SK-N-SH treated with all-trans-retinoic acid at 6 μM for 48 hours (cell line): ENCODE data around the gene FUT7.

Experiments
- ATAC-seq: fragments of 200-7000 bp; cut with Tn5 transposase; 3 replicates; pipeline ENCODE4 v1.9.1; 2020; ENCODE audit warnings: mild to moderate bottlenecking, moderate library complexity
- ARNTL ChIP-seq: fragments of 450-650 bp; formaldehyde crosslinking; IDR thresholded peaks from 2 replicates; pipeline ENCODE4 v1.5.0; 2020; ENCODE audit warnings: low read depth, mild to moderate bottlenecking, moderate library complexity, borderline replicate concordance
- BACH2 ChIP-seq: fragments of 250-450 bp; sonication (Bioruptor Pico); IDR thresholded peaks from 2 replicates; pipeline ENCODE4 v1.9.0; 2021; ENCODE audit warnings: mild to moderate bottlenecking, borderline replicate concordance
- CSDC2 ChIP-seq: fragments of 250-450 bp; sonication (Bioruptor Pico); IDR thresholded peaks from 2 replicates; pipeline ENCODE4 v1.5.0; 2020; ENCODE audit warnings: mild to moderate bottlenecking, moderate library complexity
- CSRNP3 ChIP-seq: fragments of 250-450 bp; sonication (Bioruptor Pico); IDR thresholded peaks from 2 replicates; pipeline ENCODE4 v1.5.1; 2021; ENCODE audit warnings: mild to moderate bottlenecking, moderate library complexity
- ESRRG ChIP-seq: fragments of 250-450 bp; sonication (Bioruptor Pico); IDR thresholded peaks from 2 replicates; pipeline ENCODE4 v1.6.1; 2021; ENCODE audit warnings: mild to moderate bottlenecking
- GLIS3 ChIP-seq: fragments of 250-450 bp; sonication (Bioruptor Pico); IDR thresholded peaks from 2 replicates; pipeline ENCODE4 v1.5.0; 2020; ENCODE audit warnings: mild to moderate bottlenecking, moderate library complexity
- ISL1 ChIP-seq: fragments of 250-450 bp; sonication (Bioruptor Pico); IDR thresholded peaks from 2 replicates; pipeline ENCODE4 v2.1.2; 2022; ENCODE audit warnings: mild to moderate bottlenecking, moderate library complexity
- PATZ1 ChIP-seq: fragments of 250-450 bp; sonication (Bioruptor Pico); IDR thresholded peaks from 2 replicates; pipeline ENCODE4 v1.8.0; 2020; ENCODE audit warnings: mild to moderate bottlenecking, moderate library complexity, borderline replicate concordance
- POU6F1 ChIP-seq: fragments of 250-450 bp; sonication (Bioruptor Pico); IDR thresholded peaks from 2 replicates; pipeline ENCODE4 v1.8.0; 2021; ENCODE audit warnings: low read depth, mild to moderate bottlenecking, moderate library complexity, borderline replicate concordance
- PPARA ChIP-seq: fragments of 250-450 bp; sonication (Bioruptor Pico); IDR thresholded peaks from 2 replicates; pipeline ENCODE4 v1.5.0; 2020; ENCODE audit warnings: mild to moderate bottlenecking, borderline replicate concordance
- RARB ChIP-seq: fragments of 250-450 bp; sonication (Bioruptor Pico); IDR thresholded peaks from 2 replicates; pipeline ENCODE4 v1.8.0; 2021; ENCODE audit warnings: mild to moderate bottlenecking, moderate library complexity
- SNAI2 ChIP-seq: fragments of 250-450 bp; sonication (Bioruptor Pico); IDR thresholded peaks from 2 replicates; pipeline ENCODE4 v1.5.0; 2020; ENCODE audit warnings: mild to moderate bottlenecking, moderate library complexity
- TCF4 ChIP-seq: fragments of 250-450 bp; sonication (Bioruptor Pico); IDR thresholded peaks from 2 replicates; pipeline ENCODE4 v1.8.0; 2021; ENCODE audit warnings: mild to moderate bottlenecking, moderate library complexity, borderline replicate concordance
- TOX ChIP-seq: fragments of 250-450 bp; sonication (Bioruptor Pico); IDR thresholded peaks from 2 replicates; pipeline ENCODE4 v1.8.0; 2021; ENCODE audit warnings: mild to moderate bottlenecking, moderate library complexity, borderline replicate concordance
- TSHZ2 ChIP-seq: fragments of 250-450 bp; sonication (Bioruptor Pico); IDR thresholded peaks from 2 replicates; pipeline ENCODE4 v1.5.0; 2020; ENCODE audit warnings: mild to moderate bottlenecking, moderate library complexity
- ZC3H10 ChIP-seq: fragments of 250-450 bp; sonication (Bioruptor Pico); IDR thresholded peaks from 2 replicates; pipeline ENCODE4 v1.5.1; 2021; ENCODE audit warnings: mild to moderate bottlenecking, moderate library complexity
- ZFP30 ChIP-seq: fragments of 450-650 bp; formaldehyde crosslinking; IDR thresholded peaks from 2 replicates; pipeline ENCODE4 v1.5.0; 2022; ENCODE audit warnings: mild to moderate bottlenecking, moderate library complexity
- ZNF565 ChIP-seq: fragments of 450-650 bp; formaldehyde crosslinking; conservative IDR thresholded peaks from 2 replicates; pipeline ENCODE4 v1.5.0; 2020; ENCODE audit warnings: low read depth, mild to moderate bottlenecking, moderate library complexity
- ZNF70 ChIP-seq: fragments of 450-650 bp; formaldehyde crosslinking; IDR thresholded peaks from 2 replicates; pipeline ENCODE4 v1.5.0; 2020; ENCODE audit warnings: mild to moderate bottlenecking, moderate library complexity
- ZNF8 ChIP-seq: fragments of 450-650 bp; formaldehyde crosslinking; IDR thresholded peaks from 2 replicates; pipeline ENCODE4 v1.5.0; 2020; ENCODE audit warnings: mild to moderate bottlenecking, moderate library complexity

The FUT7 gene

GRCh38 chr9:137037035-137037434, 5.1 kb upstream of the FUT7 start:
- TF ChIP-seq ZNF70 (no peak), CSRNP3 (CRISPR knock-in tag) (no peak), ARNTL (CRISPR knock-in tag) (no peak), ESRRG (no peak), ZFP30 (CRISPR knock-in tag) (no peak), POU6F1 (CRISPR knock-in tag) (no peak)

GRCh38 chr9:137035937-137036336, 4.0 kb upstream of the FUT7 start:
- no peak for TF ChIP-seq ISL1 (CRISPR knock-in tag)
- TF ChIP-seq ARNTL (CRISPR knock-in tag): no peak
- TF ChIP-seq ESRRG: no peak
- no peak for TF ChIP-seq CSDC2 (CRISPR knock-in tag)
- TF ChIP-seq ZFP30 (CRISPR knock-in tag): no peak
- no peak for TF ChIP-seq GLIS3 (CRISPR knock-in tag)
- no peak for TF ChIP-seq TCF4 (CRISPR knock-in tag)
- no peak for TF ChIP-seq CSRNP3 (CRISPR knock-in tag)
- no peak for TF ChIP-seq SNAI2 (CRISPR knock-in tag)
- no peak for TF ChIP-seq RARB (CRISPR knock-in tag)
- TF ChIP-seq ZNF70: no peak
- TF ChIP-seq PPARA (CRISPR knock-in tag): no peak
- TF ChIP-seq PATZ1: no peak
- no peak for TF ChIP-seq ZC3H10 (CRISPR knock-in tag)
- no peak for TF ChIP-seq TSHZ2
- no peak for TF ChIP-seq TOX (CRISPR knock-in tag)
- no peak for TF ChIP-seq POU6F1 (CRISPR knock-in tag)
- no peak for TF ChIP-seq ZNF565 (CRISPR knock-in tag)
- no peak for TF ChIP-seq ZNF8
- TF ChIP-seq BACH2 (CRISPR knock-in tag): no peak
- ATAC-seq: no peak

More at GRCh38 chr9:137037035-137037434, 5.1 kb upstream of the FUT7 start:
- ATAC-seq: no peak

- ATAC-seq: peak; percentile 46
- no peak for TF ChIP-seq ARNTL (CRISPR knock-in tag)
- TF ChIP-seq BACH2 (CRISPR knock-in tag): no peak
- no peak for TF ChIP-seq TSHZ2
- no peak for TF ChIP-seq POU6F1 (CRISPR knock-in tag)
- TF ChIP-seq CSDC2 (CRISPR knock-in tag): no peak
- TF ChIP-seq GLIS3 (CRISPR knock-in tag): no peak
- TF ChIP-seq ZC3H10 (CRISPR knock-in tag): no peak
- TF ChIP-seq, all 23 proteins: peak for 0
Observed at GRCh38 chr9:137035507-137035834, 3.6 kb upstream of the FUT7 start.
